A673 (cell line): Measurements from ENCODE around the gene YIPF3. TPM values are rescaled to one million over a fixed set of nuclear protein-coding genes. Genes with fewer than 3 reads are reported as not detected.
A peak's percentile ranks its signal among the peaks of the same experiment; 100 is the strongest.

Experiments
- BruUV-seq: library from RNA; stranded (reverse); fragments of 400-500 nt; replicated peaks from 2 replicates; lab custom pipeline; 2021; lab: Mats Ljungman, UMichigan
- CTCF ChIA-PET: fragments of 300-600 bp; sonication (Branson Sonifier 250); formaldehyde crosslinking; loops from one replicate; lab custom pipeline; 2022; ENCODE audit warnings: antibody characterized with exemption; lab: Charles Lee
- POLR2A ChIA-PET: fragments of 300-600 bp; sonication (Branson Sonifier 250); formaldehyde crosslinking; loops from one replicate; lab custom pipeline; 2022; ENCODE audit warnings: antibody characterized with exemption; ENCODE audit not compliant: low non-redundant PET; lab: Charles Lee
- DNase-seq: peaks from one replicate; pipeline ENCODE4 v3.0.0-alpha.2; 2015; ENCODE audit warnings: low spot score
- H3K27ac ChIP-seq: fragments of 200-600 bp; sonication (generic); 2 replicates; pipeline ENCODE4 v1.5.1; 2016; ENCODE audit warnings: mixed run types, low read depth, mild to moderate bottlenecking, mixed read lengths, antibody characterized with exemption, low read length; ENCODE audit not compliant: poor library complexity, severe bottlenecking
- H3K27me3 ChIP-seq: fragments of 200-600 bp; sonication (generic); replicated peaks from 2 replicates; pipeline ENCODE4 v1.6.1; 2017; ENCODE audit warnings: mixed run types, low read depth, mild to moderate bottlenecking, mixed read lengths, antibody characterized with exemption, low read length; ENCODE audit not compliant: insufficient read depth, poor library complexity
- H3K36me3 ChIP-seq: fragments of 200-600 bp; sonication (generic); 2 replicates; pipeline ENCODE4 v1.6.1; 2016; ENCODE audit warnings: mixed run types, mild to moderate bottlenecking, mixed read lengths, antibody characterized with exemption, low read length; ENCODE audit not compliant: insufficient read depth, poor library complexity, severe bottlenecking
- H3K4me1 ChIP-seq: fragments of 200-600 bp; sonication (generic); 2 replicates; pipeline ENCODE4 v1.6.1; 2017; ENCODE audit warnings: mixed run types, mild to moderate bottlenecking, mixed read lengths, antibody characterized with exemption, low read length; ENCODE audit not compliant: insufficient read depth, poor library complexity, severe bottlenecking
- H3K4me3 ChIP-seq: fragments of 200-600 bp; sonication (generic); 2 replicates; pipeline ENCODE4 v1.5.1; 2016; ENCODE audit warnings: low read depth, mixed run types, mild to moderate bottlenecking, mixed read lengths, low read length; ENCODE audit not compliant: poor library complexity, severe bottlenecking
- H3K9me3 ChIP-seq: fragments of 200-600 bp; sonication (generic); 2 replicates; pipeline ENCODE4 v1.6.1; 2016; ENCODE audit warnings: mixed run types, low read depth, mild to moderate bottlenecking, mixed read lengths, antibody characterized with exemption, low read length; ENCODE audit not compliant: poor library complexity, severe bottlenecking
- EZH2 ChIP-seq: fragments of 200-600 bp; sonication (generic); IDR thresholded peaks from 2 replicates; pipeline ENCODE4 v1.6.1; 2017; ENCODE audit warnings: borderline replicate concordance, low read depth, mild to moderate bottlenecking, mixed read lengths, antibody characterized with exemption, low read length; ENCODE audit not compliant: poor library complexity, severe bottlenecking
- intact Hi-C: fragments of 100-400 bp; cut with micrococcal nuclease; formaldehyde crosslinking; loops from one replicate; pipeline ENCODE4 v1.10.0; 2022; ENCODE audit not compliant: unreplicated experiment
- total RNA-seq: library from RNA; stranded (reverse); gene quantifications from 2 replicates; pipeline ENCODE4 v1.2.3, GENCODE V29; 2021
- TF ChIP-seq, protein P1 (sequence below): fragments of 300-800, 200-600 bp; sonication (generic); conservative IDR thresholded peaks from 2 replicates; pipeline ENCODE4 v1.5.1; 2017; ENCODE audit warnings: low read depth, mild to moderate bottlenecking, antibody characterized with exemption, low read length, moderate library complexity, mixed read lengths

YIPF3 gene
- total RNA-seq, 1 experiment from 2014 or later: 75.1 TPM

DNA sequence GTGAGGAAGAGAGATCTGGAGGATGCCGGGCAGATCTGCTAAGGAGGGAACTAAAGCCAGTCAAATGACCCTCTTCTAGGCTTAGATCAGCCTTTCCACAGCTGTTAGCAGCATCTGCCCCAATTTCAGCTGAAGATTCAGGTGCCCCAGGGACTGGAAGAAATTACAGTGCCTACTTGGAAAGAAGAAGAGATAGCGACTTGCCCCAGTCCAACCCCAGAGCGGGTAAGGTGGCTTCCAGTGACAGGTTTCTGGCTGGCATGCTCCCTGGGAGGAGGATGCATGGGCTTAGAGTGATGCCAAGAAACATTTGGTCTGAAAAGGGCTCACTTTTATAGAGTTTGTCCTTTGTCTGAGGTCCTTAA lies 38.7 kb downstream of the YIPF3 start:
- Histone ChIP-seq H3K9me3 (no peaks in the 10 kb centered on the region), H3K27me3 (no peaks in the 10 kb centered on the region), H3K27ac (peak overlapping the region; percentile 89), H3K4me1 (peaks cover 33% of the 10 kb centered on the region), H3K4me3 (peak overlapping the region; percentile 74), H3K36me3 (no peaks in the 10 kb centered on the region)
- DNase-seq: no peak
- intact Hi-C loops: no loop called here
- TSS peak; percentile 54 for BruUV-seq
- ChIA-PET POLR2A (interaction anchor here (0.6 kb wide), 1 partner anchor 611 kb away, joined by 5 read pairs; no protein-coding TSS in a partner anchor), CTCF (interaction anchor here (0.5 to 0.7 kb wide), 2 partner anchors 15 to 219 kb away, joined by 3 read pairs; no protein-coding TSS in a partner anchor)
- no peak for TF ChIP-seq EZH2
- TF ChIP-seq, protein P1, sequence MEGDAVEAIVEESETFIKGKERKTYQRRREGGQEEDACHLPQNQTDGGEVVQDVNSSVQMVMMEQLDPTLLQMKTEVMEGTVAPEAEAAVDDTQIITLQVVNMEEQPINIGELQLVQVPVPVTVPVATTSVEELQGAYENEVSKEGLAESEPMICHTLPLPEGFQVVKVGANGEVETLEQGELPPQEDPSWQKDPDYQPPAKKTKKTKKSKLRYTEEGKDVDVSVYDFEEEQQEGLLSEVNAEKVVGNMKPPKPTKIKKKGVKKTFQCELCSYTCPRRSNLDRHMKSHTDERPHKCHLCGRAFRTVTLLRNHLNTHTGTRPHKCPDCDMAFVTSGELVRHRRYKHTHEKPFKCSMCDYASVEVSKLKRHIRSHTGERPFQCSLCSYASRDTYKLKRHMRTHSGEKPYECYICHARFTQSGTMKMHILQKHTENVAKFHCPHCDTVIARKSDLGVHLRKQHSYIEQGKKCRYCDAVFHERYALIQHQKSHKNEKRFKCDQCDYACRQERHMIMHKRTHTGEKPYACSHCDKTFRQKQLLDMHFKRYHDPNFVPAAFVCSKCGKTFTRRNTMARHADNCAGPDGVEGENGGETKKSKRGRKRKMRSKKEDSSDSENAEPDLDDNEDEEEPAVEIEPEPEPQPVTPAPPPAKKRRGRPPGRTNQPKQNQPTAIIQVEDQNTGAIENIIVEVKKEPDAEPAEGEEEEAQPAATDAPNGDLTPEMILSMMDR: no peak

GRCh38 chr6:43477235-43478007 lies 39.3 kb downstream of the YIPF3 start, which contains the start of gene TJAP1:
TSS of gene TJAP1 (plus strand) at chr6:43477570. CDS start at chr6:43499002, 21,432 bp downstream.
- Histone ChIP-seq H3K4me3 (peak within 1 kb of the TSS; percentile 74), H3K36me3 (no peaks in the 10 kb centered on the region), H3K27ac (peak within 1 kb of the TSS; percentile 89), H3K27me3 (no peaks in the 10 kb centered on the region), H3K9me3 (no peaks in the 10 kb centered on the region), H3K4me1 (peaks cover 33% of the 10 kb centered on the region)
- TF ChIP-seq, protein P1: no peak
- TF ChIP-seq EZH2: no peak
- no TSS peak for BruUV-seq
- ChIA-PET POLR2A (interaction anchor here (0.6 to 0.7 kb wide), 2 partner anchors 353 to 611 kb away, joined by 5 to 6 read pairs; no protein-coding TSS in a partner anchor), CTCF (interaction anchor here (0.5 to 0.7 kb wide), 2 partner anchors 16 to 218 kb away, joined by 3 read pairs; no protein-coding TSS in a partner anchor)
- peak; percentile 94 for DNase-seq
- intact Hi-C loops: no loop called here

DNA sequence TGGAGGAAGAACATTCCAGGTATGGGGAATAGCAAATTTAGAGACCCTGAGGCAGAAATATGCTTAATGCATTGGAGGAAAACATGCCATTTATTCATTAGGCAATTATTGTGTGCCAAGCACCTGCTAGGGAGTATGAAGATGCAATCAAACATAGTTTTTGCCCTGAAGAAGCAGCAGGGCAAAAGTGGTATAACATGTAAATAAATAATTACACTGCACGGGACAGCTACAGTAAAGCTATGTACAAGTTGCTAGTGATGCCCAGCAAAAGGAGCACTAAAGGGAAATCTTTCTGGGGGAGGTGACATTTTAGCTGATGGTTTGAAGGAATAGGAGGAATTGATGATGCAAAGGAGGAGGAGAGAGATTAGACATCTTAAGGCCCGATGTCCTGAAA lies 40.0 kb downstream of the YIPF3 start:
- Histone ChIP-seq H3K4me1 (peaks cover 33% of the 10 kb centered on the region), H3K36me3 (no peaks in the 10 kb centered on the region), H3K27me3 (no peaks in the 10 kb centered on the region), H3K9me3 (no peaks in the 10 kb centered on the region), H3K4me3 (peak overlapping the region; percentile 74), H3K27ac (peak overlapping the region; percentile 89)
- DNase-seq: no peak
- TF ChIP-seq, protein P1: no peak
- no peak for TF ChIP-seq EZH2
- BruUV-seq: no TSS peak
- ChIA-PET POLR2A (interaction anchor here (0.7 kb wide), 1 partner anchor 352 kb away, joined by 6 read pairs; no protein-coding TSS in a partner anchor), CTCF (no interaction called here)
- intact Hi-C loops: no loop called here
